Measurements from ENCODE around the gene MYLK4.

The MYLK4 gene

GRCh38 chr6:2795956-2796355, 45.2 kb upstream of the MYLK4 start:
- Histone ChIP-seq H3K36me3 (no peaks in the 10 kb centered on the region), H3K4me1 (peaks cover 0 to 32% (median 21%) of the 10 kb centered on the region in 4 donors), H3K9me3 (no peaks in the 10 kb centered on the region), H3K27ac (no peak overlapping the region), H3K27me3 (no peaks in the 10 kb centered on the region), H3K4me3 (no peak overlapping the region)
- no peak for DNase-seq
- TF ChIP-seq, protein P1, sequence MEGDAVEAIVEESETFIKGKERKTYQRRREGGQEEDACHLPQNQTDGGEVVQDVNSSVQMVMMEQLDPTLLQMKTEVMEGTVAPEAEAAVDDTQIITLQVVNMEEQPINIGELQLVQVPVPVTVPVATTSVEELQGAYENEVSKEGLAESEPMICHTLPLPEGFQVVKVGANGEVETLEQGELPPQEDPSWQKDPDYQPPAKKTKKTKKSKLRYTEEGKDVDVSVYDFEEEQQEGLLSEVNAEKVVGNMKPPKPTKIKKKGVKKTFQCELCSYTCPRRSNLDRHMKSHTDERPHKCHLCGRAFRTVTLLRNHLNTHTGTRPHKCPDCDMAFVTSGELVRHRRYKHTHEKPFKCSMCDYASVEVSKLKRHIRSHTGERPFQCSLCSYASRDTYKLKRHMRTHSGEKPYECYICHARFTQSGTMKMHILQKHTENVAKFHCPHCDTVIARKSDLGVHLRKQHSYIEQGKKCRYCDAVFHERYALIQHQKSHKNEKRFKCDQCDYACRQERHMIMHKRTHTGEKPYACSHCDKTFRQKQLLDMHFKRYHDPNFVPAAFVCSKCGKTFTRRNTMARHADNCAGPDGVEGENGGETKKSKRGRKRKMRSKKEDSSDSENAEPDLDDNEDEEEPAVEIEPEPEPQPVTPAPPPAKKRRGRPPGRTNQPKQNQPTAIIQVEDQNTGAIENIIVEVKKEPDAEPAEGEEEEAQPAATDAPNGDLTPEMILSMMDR (IDR thresholded peaks at IDR 0.05) = no peak
- intact Hi-C loops (cut with DNase I; ENCODE audit: low total_unique reads) = no loop called here

DNA sequence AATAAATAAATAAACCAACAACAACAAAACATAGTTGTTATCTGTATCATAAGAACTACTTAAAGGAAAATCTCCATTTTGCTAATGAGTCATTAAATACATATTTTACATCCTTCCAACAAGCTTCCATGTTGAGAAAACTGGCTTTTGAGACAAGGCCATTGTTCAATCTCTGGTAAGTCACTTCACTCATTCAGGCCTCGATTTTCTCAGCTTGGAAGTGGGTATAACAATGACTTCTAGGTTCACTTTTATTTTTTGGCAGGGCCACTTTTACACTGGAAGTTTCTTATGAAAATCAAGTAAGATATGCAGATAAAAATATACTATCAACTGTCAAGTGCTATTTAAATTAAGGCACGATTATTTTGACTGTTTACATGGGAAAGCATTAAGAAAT, 44.4 kb upstream of the MYLK4 start:
- no peak overlapping the region for H3K4me3 ChIP-seq
- no peaks in the 10 kb centered on the region for H3K9me3 ChIP-seq
- no peaks in the 10 kb centered on the region for H3K27me3 ChIP-seq
- H3K4me1 ChIP-seq = peaks cover 0 to 40% (median 25%) of the 10 kb centered on the region in 4 donors
- no peaks in the 10 kb centered on the region for H3K36me3 ChIP-seq
- TF ChIP-seq, protein P1 (IDR thresholded peaks at IDR 0.05) = no peak
- intact Hi-C loops (cut with DNase I; ENCODE audit: low total_unique reads) = no loop called here
- no peak for DNase-seq
- no peak overlapping the region for H3K27ac ChIP-seq

DNA sequence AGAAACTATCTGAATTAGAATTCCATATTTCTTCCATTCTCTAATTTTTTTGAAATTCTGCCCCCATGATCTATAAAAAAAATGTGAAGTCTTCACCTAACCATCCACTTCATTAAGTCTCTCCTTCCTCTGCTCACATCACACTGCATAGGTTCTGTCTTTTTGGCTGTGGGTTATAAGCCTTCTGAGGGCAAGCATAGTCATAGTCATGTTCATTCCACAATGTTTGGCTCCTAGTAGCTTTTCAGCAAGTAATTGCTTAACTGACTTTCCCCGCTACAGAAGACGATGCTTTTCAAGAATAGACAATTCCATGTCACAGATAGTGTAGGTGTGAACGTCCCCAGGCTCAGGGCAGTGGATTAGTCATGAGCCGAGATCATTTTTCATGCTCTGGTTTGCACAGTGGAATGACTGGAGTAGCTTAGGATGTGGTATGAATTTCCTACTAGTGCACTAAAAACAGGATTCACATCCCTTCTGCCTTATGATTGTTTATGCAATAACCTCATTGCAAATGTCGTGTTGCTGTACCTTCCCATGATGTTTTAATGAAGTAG, 43.5 kb upstream of the MYLK4 start:
- TF ChIP-seq, protein P1 (IDR thresholded peaks at IDR 0.05) = no peak
- Histone ChIP-seq H3K27ac (peak overlapping the region in 1 of 2 donors; percentile 82), H3K4me3 (no peak overlapping the region), H3K27me3 (no peaks in the 10 kb centered on the region), H3K4me1 (peaks cover 0 to 46% (median 29%) of the 10 kb centered on the region in 4 donors), H3K36me3 (no peaks in the 10 kb centered on the region), H3K9me3 (no peaks in the 10 kb centered on the region)
- intact Hi-C loops (cut with DNase I; ENCODE audit: low total_unique reads) = loop anchor here (5.0 kb wide), 2 partner anchors 48 to 138 kb away; partner anchors contain the start of gene SERPINB1
- no peak for DNase-seq

- no peak overlapping the region for H3K4me3 ChIP-seq
- no peaks in the 10 kb centered on the region for H3K27me3 ChIP-seq
- DNase-seq = no peak
- TF ChIP-seq, protein P1 (IDR thresholded peaks at IDR 0.05) = no peak
- no peaks in the 10 kb centered on the region for H3K9me3 ChIP-seq
- intact Hi-C loops (cut with DNase I; ENCODE audit: low total_unique reads) = loop anchor here (5.0 kb wide), 2 partner anchors 49 to 139 kb away; partner anchors contain the start of gene SERPINB1
- peaks cover 0 to 50% (median 29%) of the 10 kb centered on the region in 4 donors for H3K4me1 ChIP-seq
- peak overlapping the region; percentile 77 to 82 for H3K27ac ChIP-seq
- H3K36me3 ChIP-seq = no peaks in the 10 kb centered on the region
Measured at GRCh38 chr6:2793534-2794151, 42.9 kb upstream of the MYLK4 start.

GRCh38 chr6:2792330-2793110, 41.8 kb upstream of the MYLK4 start:
- no peaks in the 10 kb centered on the region for H3K9me3 ChIP-seq
- intact Hi-C loops (cut with DNase I; ENCODE audit: low total_unique reads) = loop anchor here (5.0 kb wide), 2 partner anchors 50 to 140 kb away; partner anchors contain the start of gene SERPINB1

More at GRCh38 chr6:2792330-2793110, 41.8 kb upstream of the MYLK4 start:
- H3K4me1 ChIP-seq = peaks cover 0 to 50% (median 27%) of the 10 kb centered on the region in 4 donors
- H3K36me3 ChIP-seq = peaks cover 0 to 4% (median 0%) of the 10 kb centered on the region in 3 donors
- peak overlapping the region; percentile 77 to 82 for H3K27ac ChIP-seq
- DNase-seq = no peak
- H3K4me3 ChIP-seq = no peak overlapping the region
- TF ChIP-seq, protein P1 (IDR thresholded peaks at IDR 0.05) = no peak
- H3K27me3 ChIP-seq = no peaks in the 10 kb centered on the region
